H1 (cell line): ENCODE measurements around the gene DDX18.
"Not testable (repeated sequence)": the region's sequence is repeated elsewhere in the genome, so short reads cannot be mapped to it uniquely, and the experiment has no call there.

Experiments used
- BRCA1 ChIP-seq: IDR thresholded peaks from 2 replicates; pipeline ENCODE4 v1.6.1; 2012; ENCODE audit warnings: low read depth, low read length, improper control_type of control experiment
- CTCF ChIP-seq, 3 experiments: IDR thresholded peaks; 1 replicate in 2 of 3; 2 replicates in 1 of 3; pipeline versions ENCODE4 v1.5.1 to v1.6.1; 2011; ENCODE audit warnings: low read length in 3 of 3, mild to moderate bottlenecking in 3 of 3, inconsistent platforms in 2 of 3, low read depth in 1 of 3, moderate library complexity in 1 of 3; ENCODE audit not compliant: insufficient read depth in 1 of 3; ENCODE audit errors: control extremely low read depth in 1 of 3
- EP300 ChIP-seq, 2 experiments: IDR thresholded peaks; 1 replicate in 1 of 2; 2 replicates in 1 of 2; pipeline ENCODE4 v1.6.1; 2011 to 2012; ENCODE audit warnings: low read depth in 2 of 2, low read length in 2 of 2, mild to moderate bottlenecking in 2 of 2, borderline replicate concordance in 1 of 2, inconsistent platforms in 1 of 2, moderate library complexity in 1 of 2
- JUND ChIP-seq: IDR thresholded peaks from 2 replicates; pipeline ENCODE4 v1.6.1; 2011; ENCODE audit warnings: mild to moderate bottlenecking, improper control_type of control experiment, low read length
- KDM1A ChIP-seq: fragments of 200-600, 300-600 bp; sonication (generic); IDR thresholded peaks from 2 replicates; pipeline ENCODE4 v1.7.1; 2016; ENCODE audit warnings: mild to moderate bottlenecking, low read length, borderline replicate concordance
- NRF1 ChIP-seq: IDR thresholded peaks from 2 replicates; pipeline ENCODE4 v1.6.1; 2011; ENCODE audit warnings: mild to moderate bottlenecking, low read depth, low read length, improper control_type of control experiment
- POLR2A ChIP-seq, 2 experiments: IDR thresholded peaks; 1 replicate in 1 of 2; 2 replicates in 1 of 2; pipeline ENCODE4 v1.6.1; 2011; ENCODE audit warnings: low read depth in 2 of 2, low read length in 2 of 2, mild to moderate bottlenecking in 2 of 2; ENCODE audit errors: control extremely low read depth in 1 of 2
- POLR2AphosphoS5 ChIP-seq: IDR thresholded peaks from 2 replicates; pipeline ENCODE4 v1.6.1; 2011; ENCODE audit warnings: low read depth, low read length
- SIX5 ChIP-seq: IDR thresholded peaks from 2 replicates; pipeline ENCODE4 v1.6.1; 2011; ENCODE audit warnings: mild to moderate bottlenecking, low read depth, low read length

GRCh38 chr2:117803644-117804325 lies 10.7 kb upstream of the DDX18 start:
- not testable (repeated sequence) for TF ChIP-seq CTCF (IDR thresholded peaks at IDR 0.05; ENCODE audit: control extremely low read depth in 1 of 3, insufficient read depth in 1 of 3, low read depth in 1 of 3, low read length in 3 of 3); BRCA1; JUND; POLR2AphosphoS5; EP300 (IDR thresholded peaks at IDR 0.05; ENCODE audit: borderline replicate concordance in 1 of 2, low read depth in 2 of 2, low read length in 2 of 2); SIX5; NRF1; KDM1A
- 0 out of 3 replicates have a peak, but pooled peaks of 1 of the 2 experiments have one; percentile 26 for TF ChIP-seq POLR2A (IDR thresholded peaks at IDR 0.05; ENCODE audit: control extremely low read depth in 1 of 2, low read depth in 2 of 2, low read length in 2 of 2)
